ENCODE measurements around the gene TGFBRAP1. TPM values are rescaled to one million over a fixed set of nuclear protein-coding genes. Genes with fewer than 3 reads are reported as not detected.

Gene TGFBRAP1
- total RNA-seq, 6 donors from 2014 or later, result 18.6 to 25.7 (median 20.8) TPM

GRCh38 chr2:105368759-105369408 lies 39.3 kb upstream of the TGFBRAP1 start:
- WGBS, 2 donors, result 58% methylated on average over 8 of the region's 8 CpGs
- Histone ChIP-seq H3K36me3 (peaks cover 0 to 3% (median 0%) of the 10 kb centered on the region in 4 donors), H3K4me3 (no peak overlapping the region), H3K9me3 (no peaks in the 10 kb centered on the region), H3K4me1 (peaks cover 6 to 9% (median 7%) of the 10 kb centered on the region in 4 donors), H3K27me3 (no peaks in the 10 kb centered on the region), H3K27ac (no peak overlapping the region)
- ATAC-seq (ENCODE audit: low FRiP score in 2 of 2), result no peak
- no peak for DNase-seq
- TF ChIP-seq POLR2AphosphoS5 (IDR thresholded peaks at IDR 0.05) (no peak), CTCF (IDR thresholded peaks at IDR 0.05) (no peak), POLR2A (IDR thresholded peaks at IDR 0.05) (no peak), EP300 (IDR thresholded peaks at IDR 0.05) (no peak)

- TF ChIP-seq POLR2AphosphoS5 (IDR thresholded peaks at IDR 0.05), result no peak
- no peak for TF ChIP-seq CTCF (IDR thresholded peaks at IDR 0.05)
- TF ChIP-seq EP300 (IDR thresholded peaks at IDR 0.05), result no peak
- TF ChIP-seq POLR2A (IDR thresholded peaks at IDR 0.05), result no peak
- Histone ChIP-seq H3K4me3 (no peak overlapping the region), H3K27ac (no peak overlapping the region), H3K36me3 (peaks cover 0 to 17% (median 1%) of the 10 kb centered on the region in 4 donors), H3K9me3 (no peaks in the 10 kb centered on the region), H3K4me1 (peaks cover 0 to 6% (median 3%) of the 10 kb centered on the region in 4 donors), H3K27me3 (no peaks in the 10 kb centered on the region)
- WGBS, 2 donors, result 76 to 78% methylated on average over 3 of the region's 3 CpGs
- DNase-seq (no peak), ATAC-seq (ENCODE audit: low FRiP score in 2 of 2) (no peak)
Measured at GRCh38 chr2:105365206-105365605, 35.7 kb upstream of the TGFBRAP1 start.

- ATAC-seq (ENCODE audit: low FRiP score in 2 of 2) (no peak), DNase-seq (no peak)
- peaks cover 0 to 2% (median 0%) of the 10 kb centered on the region in 4 donors for H3K4me1 ChIP-seq
- no peaks in the 10 kb centered on the region for H3K27me3 ChIP-seq
- H3K4me3 ChIP-seq, result no peak overlapping the region
- TF ChIP-seq CTCF (IDR thresholded peaks at IDR 0.05), result no peak
- TF ChIP-seq POLR2AphosphoS5 (IDR thresholded peaks at IDR 0.05), result no peak
- no peak for TF ChIP-seq POLR2A (IDR thresholded peaks at IDR 0.05)
- no peak for TF ChIP-seq EP300 (IDR thresholded peaks at IDR 0.05)
- no peak overlapping the region for H3K27ac ChIP-seq
- H3K9me3 ChIP-seq, result no peaks in the 10 kb centered on the region
- WGBS, 2 donors, result 78 to 80% methylated on average over 5 of the region's 5 CpGs
- H3K36me3 ChIP-seq, result peaks cover 0 to 21% (median 5%) of the 10 kb centered on the region in 4 donors
Measured at GRCh38 chr2:105364436-105365139, 35.1 kb upstream of the TGFBRAP1 start.

- Histone ChIP-seq H3K36me3 (peaks cover 2 to 35% (median 6%) of the 10 kb centered on the region in 4 donors), H3K9me3 (no peaks in the 10 kb centered on the region), H3K27me3 (no peaks in the 10 kb centered on the region), H3K4me3 (no peak overlapping the region), H3K4me1 (no peaks in the 10 kb centered on the region), H3K27ac (no peak overlapping the region)
- WGBS, 2 donors, result 64% methylated on average over 8 to 15 of the region's 15 CpGs
- TF ChIP-seq EP300 (IDR thresholded peaks at IDR 0.05), result no peak
- no peak for TF ChIP-seq CTCF (IDR thresholded peaks at IDR 0.05)
- no peak for TF ChIP-seq POLR2A (IDR thresholded peaks at IDR 0.05)
- no peak for TF ChIP-seq POLR2AphosphoS5 (IDR thresholded peaks at IDR 0.05)
- ATAC-seq (ENCODE audit: low FRiP score in 2 of 2) (no peak), DNase-seq (peak in 1 of 2 donors; percentile 17)
Measured at GRCh38 chr2:105362862-105363591, 33.5 kb upstream of the TGFBRAP1 start.
